H9 (cell line): ENCODE results near the gene IRX4. TPM values are rescaled to one million over a fixed set of nuclear protein-coding genes. Genes with fewer than 3 reads are reported as not detected.

ENCODE experiments used
- DNase-seq: peaks from one replicate; pipeline ENCODE4 v3.0.0-alpha.2; 2017
- H2AFZ ChIP-seq: one replicate; pipeline ENCODE4 v1.6.1; 2013; ENCODE audit warnings: mild to moderate bottlenecking, low read length, control low read depth, moderate library complexity
- H2AK5ac ChIP-seq: 2 replicates; pipeline ENCODE4 v1.6.1; 2013; ENCODE audit warnings: low read length, control low read depth, mixed read lengths; ENCODE audit not compliant: insufficient read length
- H2BK120ac ChIP-seq: one replicate; pipeline ENCODE4 v1.6.1; 2013; ENCODE audit warnings: low read depth, mild to moderate bottlenecking, low read length, control low read depth, inconsistent platforms; ENCODE audit not compliant: poor library complexity, severe bottlenecking
- H2BK12ac ChIP-seq: 2 replicates; pipeline ENCODE4 v1.6.1; 2013; ENCODE audit warnings: low read length, control low read depth, mixed read lengths, low read depth; ENCODE audit not compliant: insufficient read length
- H2BK15ac ChIP-seq: 2 replicates; pipeline ENCODE4 v1.6.1; 2013; ENCODE audit warnings: low read depth, low read length, control low read depth
- H2BK20ac ChIP-seq: one replicate; pipeline ENCODE4 v1.6.1; 2013; ENCODE audit warnings: low read depth, mild to moderate bottlenecking, low read length, control low read depth, inconsistent platforms; ENCODE audit not compliant: poor library complexity, severe bottlenecking
- H2BK5ac ChIP-seq: 2 replicates; pipeline ENCODE4 v1.6.1; 2013; ENCODE audit warnings: low read length, control low read depth, mixed read lengths; ENCODE audit not compliant: insufficient read length
- H3K14ac ChIP-seq: 2 replicates; pipeline ENCODE4 v1.6.1; 2013; ENCODE audit warnings: low read length, control low read depth; ENCODE audit not compliant: insufficient read depth
- H3K18ac ChIP-seq: 2 replicates; pipeline ENCODE4 v1.6.1; 2013; ENCODE audit warnings: low read depth, mild to moderate bottlenecking, mixed read lengths, low read length, control low read depth; ENCODE audit not compliant: insufficient read length
- H3K23ac ChIP-seq: 2 replicates; pipeline ENCODE4 v1.6.1; 2013; ENCODE audit warnings: low read length, control low read depth, mixed read lengths, low read depth; ENCODE audit not compliant: insufficient read length
- H3K23me2 ChIP-seq: 2 replicates; pipeline ENCODE4 v1.6.1; 2013; ENCODE audit warnings: low read depth, mild to moderate bottlenecking, mixed read lengths, low read length, control low read depth; ENCODE audit not compliant: insufficient read length, poor library complexity, severe bottlenecking
- H3K27ac ChIP-seq: 2 replicates; pipeline ENCODE4 v1.5.1; 2013; ENCODE audit warnings: low read length, control low read depth, mixed read lengths, low read depth; ENCODE audit not compliant: insufficient read length
- H3K27me3 ChIP-seq: 2 replicates; pipeline ENCODE4 v1.6.1; 2013; ENCODE audit warnings: low read length, control low read depth, inconsistent platforms; ENCODE audit not compliant: insufficient read depth
- H3K4ac ChIP-seq: 2 replicates; pipeline ENCODE4 v1.6.1; 2013; ENCODE audit warnings: low read depth, mild to moderate bottlenecking, control low read depth, inconsistent platforms, low read length, moderate library complexity
- H3K4me1 ChIP-seq: 2 replicates; pipeline ENCODE4 v1.6.1; 2013; ENCODE audit warnings: low read length, control low read depth, inconsistent platforms; ENCODE audit not compliant: insufficient read depth
- H3K4me2 ChIP-seq: 2 replicates; pipeline ENCODE4 v1.6.1; 2013; ENCODE audit warnings: low read length, control low read depth, mixed read lengths; ENCODE audit not compliant: insufficient read length, insufficient read depth
- H3K56ac ChIP-seq: 2 replicates; pipeline ENCODE4 v1.6.1; 2013; ENCODE audit warnings: low read depth, mild to moderate bottlenecking, mixed read lengths, low read length, control low read depth; ENCODE audit not compliant: insufficient read length
- H3K79me1 ChIP-seq: 2 replicates; pipeline ENCODE4 v1.6.1; 2013; ENCODE audit warnings: low read depth, mild to moderate bottlenecking, moderate library complexity, low read length, control low read depth, inconsistent platforms; ENCODE audit not compliant: insufficient read depth, poor library complexity, severe bottlenecking
- H3K79me2 ChIP-seq: 2 replicates; pipeline ENCODE4 v1.6.1; 2013; ENCODE audit warnings: low read length, control low read depth, inconsistent platforms; ENCODE audit not compliant: insufficient read depth
- H3K9ac ChIP-seq: 2 replicates; pipeline ENCODE4 v1.6.1; 2013; ENCODE audit warnings: low read length, control low read depth, mixed read lengths; ENCODE audit not compliant: insufficient read length; ENCODE audit errors: extremely low read depth
- H3K9me3 ChIP-seq: one replicate; pipeline ENCODE4 v1.6.1; 2013; ENCODE audit warnings: low read depth, low read length, inconsistent platforms; ENCODE audit not compliant: control insufficient read depth
- H3T11ph ChIP-seq: one replicate; pipeline ENCODE4 v1.6.1; 2013; ENCODE audit warnings: mild to moderate bottlenecking, low read length, control low read depth, inconsistent platforms
- H4K20me1 ChIP-seq: one replicate; pipeline ENCODE4 v1.6.1; 2013; ENCODE audit not compliant: control insufficient read depth, insufficient read length, insufficient read depth
- H4K5ac ChIP-seq: 2 replicates; pipeline ENCODE4 v1.6.1; 2013; ENCODE audit warnings: low read depth, mild to moderate bottlenecking, mixed read lengths, low read length, control low read depth; ENCODE audit not compliant: insufficient read length
- H4K8ac ChIP-seq: replicated peaks from 2 replicates; pipeline ENCODE4 v1.6.1; 2013; ENCODE audit warnings: low read length, control low read depth, mixed read lengths, low read depth; ENCODE audit not compliant: insufficient read length
- H4K91ac ChIP-seq: 2 replicates; pipeline ENCODE4 v1.6.1; 2013; ENCODE audit warnings: low read depth, mild to moderate bottlenecking, moderate library complexity, mixed read lengths, low read length, control low read depth; ENCODE audit not compliant: insufficient read length
- H3K27ac Mint-ChIP-seq, 3 experiments: 2 replicates in 2 of 3; 3 replicates in 1 of 3; pipeline ENCODE4 v1.8.0; 2020 to 2021; ENCODE audit warnings: mixed read lengths in 3 of 3, mild to moderate bottlenecking in 1 of 3, moderate library complexity in 1 of 3
- H3K27me3 Mint-ChIP-seq: 2 replicates; pipeline ENCODE4 v1.8.0; 2021; ENCODE audit warnings: low read depth, mild to moderate bottlenecking, moderate library complexity, mixed read lengths
- H3K36me3 Mint-ChIP-seq, 3 experiments: 2 replicates in 2 of 3; 3 replicates in 1 of 3; pipeline ENCODE4 v1.8.0; 2020 to 2021; ENCODE audit warnings: low read depth in 3 of 3, mixed read lengths in 3 of 3; ENCODE audit not compliant: insufficient read depth in 1 of 3
- H3K4me1 Mint-ChIP-seq, 2 experiments: 2 replicates each; pipeline ENCODE4 v1.8.0; 2020; ENCODE audit warnings: mixed read lengths in 2 of 2
- H3K4me3 Mint-ChIP-seq, 2 experiments: 2 replicates in 1 of 2; 3 replicates in 1 of 2; pipeline ENCODE4 v1.8.0; 2020 to 2021; ENCODE audit warnings: mild to moderate bottlenecking in 2 of 2, mixed read lengths in 2 of 2, moderate library complexity in 1 of 2
- H3K9me3 Mint-ChIP-seq, 2 experiments: 2 replicates in 1 of 2; 3 replicates in 1 of 2; pipeline ENCODE4 v1.8.0; 2020; ENCODE audit warnings: mild to moderate bottlenecking in 2 of 2, mixed read lengths in 2 of 2, moderate library complexity in 1 of 2
- CTCF ChIP-seq: fragments of 200-600 bp; sonication (generic); conservative IDR thresholded peaks from 3 replicates; pipeline ENCODE4 v1.8.0; 2021; ENCODE audit warnings: antibody characterized with exemption, mild to moderate bottlenecking
- WGBS: extraction: QIAGEN DNeasy Blood & Tissue Kit; methylation state at CpG from one replicate; pipeline ENCODE4 v1.1.7; 2013; ENCODE audit warnings: missing lambda C conversion rate, low lambda C conversion rate, mixed read lengths; ENCODE audit not compliant: insufficient read length; ENCODE audit errors: extremely low coverage; 5-methylcytosine and 5-hydroxymethylcytosine counted together
- total RNA-seq: library from RNA; stranded (reverse); gene quantifications from 2 replicates; pipeline ENCODE4 v1.2.1, GENCODE V29; 2021

The IRX4 gene
- total RNA-seq, 1 experiment from 2014 or later = 3.2 TPM

- Histone ChIP-seq H2BK15ac (no peak overlapping the region), H3K4ac (no peak overlapping the region), H2AFZ (no peak overlapping the region), H4K8ac (no peak overlapping the region), H2BK20ac (no peak overlapping the region), H3K23me2 (peaks cover 21% of the 10 kb centered on the region), H3K14ac (no peak overlapping the region), H3K4me2 (peak overlapping the region; percentile 68), H2BK5ac (no peak overlapping the region), H2AK5ac (no peak overlapping the region), H3K9me3 (no peaks in the 10 kb centered on the region), H3K4me1 (no peaks in the 10 kb centered on the region), H3K27ac (no peak overlapping the region), H3K27me3 (peaks cover 61% of the 10 kb centered on the region), H3K79me1 (no peaks in the 10 kb centered on the region), H4K5ac (no peak overlapping the region), H3K56ac (no peak overlapping the region), H3K18ac (no peak overlapping the region), H4K20me1 (no peaks in the 10 kb centered on the region), H2BK120ac (no peak overlapping the region), H4K91ac (no peak overlapping the region), H3K79me2 (no peaks in the 10 kb centered on the region), H3T11ph (no peak overlapping the region), H3K9ac (no peak overlapping the region), H2BK12ac (no peak overlapping the region), H3K23ac (no peak overlapping the region)
- WGBS = no CpG with 5 or more reads among the region's 24 CpGs
- H3K27ac Mint-ChIP-seq = no peak overlapping the region
- H3K9me3 Mint-ChIP-seq = no peaks in the 10 kb centered on the region; a peak in 2 of 5 replicates
- peak overlapping the region; percentile 39 to 80 for H3K4me3 Mint-ChIP-seq
- TF ChIP-seq CTCF = no peak
- no peak for DNase-seq
- H3K4me1 Mint-ChIP-seq = peaks cover 18 to 34% of the 10 kb centered on the region in 2 experiments
- H3K36me3 Mint-ChIP-seq = peaks cover 0 to 7% (median 0%) of the 10 kb centered on the region in 3 experiments; a peak in 1 of 7 replicates
- peaks cover 95% of the 10 kb centered on the region for H3K27me3 Mint-ChIP-seq
Observed at GRCh38 chr5:1884678-1885403, 2.1 kb upstream of the IRX4 start.
